GM10248 (cell line): Measurements from ENCODE around the gene VEGFB.

Experiments used
- CTCF ChIA-PET: fragments of 300-600 bp; sonication (Branson Sonifier 250); formaldehyde crosslinking; extraction: SDS; loops from one replicate; lab custom pipeline; 2021; ENCODE audit warnings: antibody characterized with exemption; lab: Yijun Ruan, JAX
- POLR2A ChIA-PET: fragments of 350-650 bp; sonication (Branson Sonifier 250); formaldehyde crosslinking; extraction: SDS; loops from one replicate; lab custom pipeline; 2020; ENCODE audit warnings: antibody characterized with exemption; lab: Yijun Ruan, JAX
- DNase-seq: peaks from one replicate; pipeline ENCODE4 v3.0.0; 2012; ENCODE audit errors: extremely low spot score
- CTCF ChIP-seq: IDR thresholded peaks from 2 replicates; pipeline ENCODE4 v1.5.1; 2012; ENCODE audit warnings: mild to moderate bottlenecking, low read depth; ENCODE audit errors: extremely low read depth, missing control alignments, control extremely low read depth

Gene VEGFB

GRCh38 chr11:64204464-64204989, 29.9 kb upstream of the VEGFB start:
- peak; percentile 84 for TF ChIP-seq CTCF
- ChIA-PET POLR2A (interaction anchor here (0.5 to 4.7 kb wide), 9 partner anchors 13 to 1373 kb away, joined by 3 to 36 read pairs (median 6); partner anchors contain the start of genes FKBP2, NUDT22, STIP1 and STX5), CTCF (interaction anchor here (0.6 to 16.7 kb wide), 26 partner anchors 9 to 204 kb away, joined by 3 to 368 read pairs (median 6); partner anchors contain the start of genes BAD, CATSPERZ, DNAJC4 and ESRRA)
- DNase-seq: peak; percentile 83

DNA sequence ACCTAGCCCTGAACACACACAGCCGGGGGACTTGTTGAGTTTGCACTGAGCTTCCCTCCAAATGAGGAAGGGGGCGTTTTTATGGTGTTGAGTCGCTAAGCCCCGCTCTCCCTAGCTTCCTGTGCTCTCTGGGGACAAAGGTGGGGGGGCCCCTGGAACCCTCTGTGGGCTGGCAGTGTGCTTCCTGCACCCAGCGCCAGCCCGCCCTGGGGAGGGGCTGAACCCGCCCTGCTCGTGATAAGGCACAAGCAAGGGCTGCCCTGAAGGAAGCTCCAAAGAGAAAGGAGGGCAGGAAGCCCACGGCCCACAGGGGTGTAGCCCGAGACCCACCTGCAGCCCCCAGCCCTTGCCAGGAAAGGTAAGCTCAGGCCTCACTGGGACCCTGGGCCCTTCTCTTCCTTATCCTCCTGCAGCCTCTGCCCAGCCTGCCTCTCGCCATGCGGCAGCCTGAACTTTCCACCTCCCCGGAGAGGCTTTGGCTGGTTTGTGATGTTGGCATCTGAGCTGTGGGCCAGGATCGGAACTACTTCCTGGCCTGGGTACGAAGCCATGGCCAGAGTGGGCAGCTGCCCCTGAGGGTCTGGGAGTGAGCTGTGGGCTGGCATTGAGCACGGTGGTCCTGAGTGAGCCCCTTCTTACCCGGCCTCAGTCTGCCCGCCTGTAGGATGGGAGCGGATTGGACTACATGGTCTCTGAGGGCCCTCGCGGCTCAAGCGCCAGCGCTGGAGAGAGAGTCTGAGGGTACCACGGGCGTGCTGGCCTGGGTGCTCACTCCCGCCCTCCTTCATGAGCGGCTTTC, 27.7 kb upstream of the VEGFB start, which contains the start of gene FERMT3:
Gene FERMT3 (plus strand): TSS at position 265 of the 799 bp plus-strand sequence. CDS start 644 bp downstream, outside the sequence.
- ChIA-PET POLR2A (interaction anchor here (1.6 to 4.7 kb wide), 7 partner anchors 10 to 98 kb away, joined by 8 to 36 read pairs (median 10); partner anchors contain the start of genes FKBP2, NUDT22, STIP1 and TRPT1), CTCF (interaction anchor here (1.2 to 16.7 kb wide), 12 partner anchors 11 to 206 kb away, joined by 3 to 368 read pairs (median 24); partner anchors contain the start of genes CATSPERZ, DNAJC4, ESRRA and FKBP2)
- no peak for TF ChIP-seq CTCF
- DNase-seq: peak; percentile 70

- DNase-seq: peak; percentile 91
- POLR2A ChIA-PET: interaction anchor here (0.6 to 4.7 kb wide), 10 partner anchors 10 to 97 kb away, joined by 4 to 36 read pairs (median 8); partner anchors contain the start of genes FKBP2, NUDT22, STIP1 and TRPT1
- TF ChIP-seq CTCF: no peak
- CTCF ChIA-PET: interaction anchor here (1.2 to 16.7 kb wide), 7 partner anchors 16 to 207 kb away, joined by 4 to 368 read pairs (median 24); partner anchors contain the start of genes CATSPERZ, DNAJC4, ESRRA and FKBP2
Observed at GRCh38 chr11:64207256-64208085, 26.9 kb upstream of the VEGFB start.

DNA sequence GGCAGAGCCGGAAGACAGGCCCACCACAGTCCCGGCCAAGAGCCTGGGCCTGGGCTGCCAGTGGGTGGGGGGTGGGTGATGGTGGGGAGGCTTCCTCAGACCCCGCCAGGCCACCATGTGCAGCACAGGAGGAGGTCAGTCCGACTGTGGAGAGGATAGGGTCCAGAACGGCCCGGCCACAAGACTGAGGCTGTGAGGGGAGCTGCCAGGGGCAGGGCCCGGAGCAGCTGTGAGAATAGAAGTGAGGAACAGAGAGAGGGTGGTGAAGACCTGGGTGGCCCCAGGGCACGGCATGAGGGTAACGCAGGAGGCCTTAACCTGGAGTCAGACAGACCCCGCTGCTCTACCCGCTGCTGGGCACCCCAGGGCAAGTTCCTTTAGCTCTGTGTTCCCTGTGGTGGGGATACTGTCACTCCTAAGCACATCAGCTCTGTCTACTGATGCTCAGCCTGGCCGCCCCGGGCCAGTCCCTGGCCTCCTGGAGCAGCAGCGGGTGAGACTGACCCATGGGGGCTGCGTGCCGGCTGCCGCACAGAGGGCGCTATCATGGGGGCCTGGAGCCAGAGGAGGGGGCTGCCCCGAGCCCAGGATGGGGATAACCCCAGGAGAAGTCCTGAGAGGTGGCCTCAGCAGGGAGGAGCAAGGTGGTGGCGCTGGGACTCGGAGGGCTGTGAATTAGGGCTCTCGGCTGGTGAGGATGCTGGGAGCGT, 26.1 kb upstream of the VEGFB start:
- CTCF ChIA-PET: interaction anchor here (1.2 to 16.7 kb wide), 3 partner anchors 21 to 95 kb away, joined by 4 to 368 read pairs (median 219); partner anchors contain the start of genes CATSPERZ, DNAJC4, ESRRA and FKBP2

More for the DNA sequence above, 26.1 kb upstream of the VEGFB start:
- POLR2A ChIA-PET: interaction anchor here (0.6 to 4.7 kb wide), 8 partner anchors 9 to 97 kb away, joined by 4 to 36 read pairs (median 7); partner anchors contain the start of genes FKBP2, NUDT22, STIP1 and TRPT1
- TF ChIP-seq CTCF: no peak
- no peak for DNase-seq
